HG02759 (cell line): ENCODE data around the gene SH2D3C.
A peak's percentile ranks its signal among the peaks of the same experiment; 100 is the strongest.

Source experiments
- ATAC-seq: cut with Tn5 transposase; IDR thresholded peaks from one replicate; pipeline ENCODE4 v1.9.1; 2021; ENCODE audit warnings: mild to moderate bottlenecking, moderate library complexity; ENCODE audit not compliant: unreplicated experiment

SH2D3C gene

DNA sequence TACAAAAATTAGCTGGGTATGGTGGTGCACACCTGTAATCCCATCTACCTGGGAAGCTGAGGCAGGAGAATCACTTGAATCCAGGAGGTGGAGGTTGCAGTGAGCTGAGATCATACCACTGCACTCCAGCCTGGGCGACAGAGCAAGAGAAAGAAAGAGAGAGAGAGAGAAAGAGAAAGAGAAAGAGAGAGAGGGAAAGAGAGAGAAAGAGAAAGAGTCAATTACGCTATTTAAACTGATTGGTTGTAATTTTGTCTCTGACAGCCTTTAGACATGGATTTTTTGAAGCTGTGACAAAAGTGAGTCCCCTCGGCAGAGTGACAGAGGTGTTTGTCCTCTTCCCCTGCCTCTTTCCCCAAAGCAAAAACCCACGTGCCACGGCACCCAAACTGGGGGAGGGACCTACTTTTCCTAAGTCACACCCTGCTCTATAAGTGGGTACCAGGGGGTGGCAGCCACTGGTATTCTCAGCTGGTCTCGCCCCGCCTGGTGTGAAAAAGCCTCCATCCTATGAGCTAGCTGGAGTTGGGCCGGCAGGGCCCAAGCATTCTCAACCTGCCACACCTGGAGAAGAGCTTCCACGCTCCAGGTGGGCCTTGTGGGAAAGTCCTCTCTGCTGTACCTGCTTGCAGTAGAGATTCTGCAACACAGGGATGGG lies 75.0 kb downstream of the SH2D3C start:
- no peak for ATAC-seq

GRCh38 chr9:127700594-127701255 lies 77.7 kb downstream of the SH2D3C start:
- ATAC-seq, result no peak

- no peak for ATAC-seq
These were observed 78.3 kb downstream of the SH2D3C start for GRCh38 chr9:127700140-127700539.

DNA sequence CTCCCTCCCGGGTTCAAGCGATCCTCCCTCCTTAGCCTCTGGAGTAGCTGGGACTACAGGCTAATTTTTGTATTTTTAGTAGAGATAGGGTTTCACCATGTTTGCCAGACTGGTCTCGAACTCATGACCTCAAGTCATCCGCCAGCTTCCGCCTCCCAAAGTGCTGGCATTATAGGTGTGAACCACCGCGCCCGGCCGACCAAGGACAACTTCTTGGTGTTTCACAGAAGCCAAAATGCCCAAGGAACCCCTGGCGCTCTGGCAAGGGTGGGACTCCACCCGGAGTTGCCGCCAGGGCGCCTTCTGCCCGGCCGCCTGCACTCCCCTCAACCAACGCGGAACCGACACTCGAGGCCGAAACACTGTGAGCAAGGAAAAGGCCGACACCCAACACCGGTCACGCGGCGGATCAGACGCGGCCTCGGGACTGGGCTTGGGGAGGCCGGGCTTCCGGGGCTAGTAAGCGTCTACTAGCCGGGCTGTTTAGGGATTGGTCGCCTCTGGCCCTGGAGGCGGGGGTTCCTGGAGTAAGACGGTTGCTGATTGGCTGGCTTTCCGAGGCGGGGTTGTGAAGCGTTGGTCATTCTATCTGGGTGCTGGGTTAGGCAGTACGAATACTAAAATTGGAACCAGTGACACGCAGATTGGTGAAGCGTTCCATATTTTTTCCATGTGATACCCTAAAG lies 79.3 kb downstream of the SH2D3C start:
- ATAC-seq, result peak; percentile 95

GRCh38 chr9:127698386-127698785 lies 80.1 kb downstream of the SH2D3C start:
- no peak for ATAC-seq

GRCh38 chr9:127697575-127697974 lies 80.9 kb downstream of the SH2D3C start:
- no peak for ATAC-seq

- ATAC-seq, result no peak
These were observed 83.4 kb downstream of the SH2D3C start for GRCh38 chr9:127694890-127695720.

- ATAC-seq, result no peak
These were observed 84.8 kb downstream of the SH2D3C start for GRCh38 chr9:127693697-127694096.

GRCh38 chr9:127693143-127693542 lies 85.3 kb downstream of the SH2D3C start:
- no peak for ATAC-seq

- no peak for ATAC-seq
These were observed 86.4 kb downstream of the SH2D3C start for GRCh38 chr9:127692071-127692470.

- ATAC-seq, result no peak
These were observed 87.7 kb downstream of the SH2D3C start for GRCh38 chr9:127690735-127691134.

DNA sequence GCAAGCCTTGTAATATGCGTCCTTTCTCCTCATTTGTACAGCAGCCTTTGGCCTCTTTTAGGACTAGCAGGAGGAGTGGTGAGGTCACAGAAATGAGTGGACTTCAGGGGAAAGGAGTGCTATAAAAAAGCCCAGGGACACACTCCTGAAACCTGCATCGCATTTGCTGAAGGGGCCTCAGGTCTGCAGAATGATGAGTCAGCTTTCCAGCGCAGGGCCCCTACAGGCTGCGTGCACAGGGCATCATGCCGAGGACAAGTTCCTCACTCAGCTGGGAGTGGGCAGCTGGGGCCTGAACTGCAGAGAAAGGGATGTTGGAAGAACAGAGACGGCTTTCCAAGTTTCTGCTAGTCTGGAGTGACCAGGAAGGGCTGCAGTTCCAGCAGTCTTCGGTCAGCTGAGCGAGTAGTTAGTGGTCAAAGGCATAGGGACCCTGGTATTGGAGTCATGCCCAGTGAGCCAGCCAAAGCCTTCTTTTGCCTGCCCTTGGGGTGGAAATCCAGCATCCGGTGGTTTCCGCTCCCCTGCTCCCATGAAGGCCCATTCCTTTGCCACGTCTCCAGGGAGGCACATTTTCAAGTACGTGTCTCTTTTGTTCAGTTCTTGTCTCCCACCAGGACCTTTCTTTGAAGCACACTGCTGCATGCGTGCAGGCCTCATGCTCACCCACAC lies 89.0 kb downstream of the SH2D3C start:
- ATAC-seq, result no peak
